IMR-90 (cell line): Measurements from ENCODE around the gene PYGB.
A peak's percentile ranks its signal among the peaks of the same experiment; 100 is the strongest.

ENCODE experiments used
- BHLHE40 ChIP-seq: fragments of 150-350 bp; IDR thresholded peaks from 2 replicates; pipeline ENCODE4 v1.6.1; 2016; ENCODE audit warnings: mild to moderate bottlenecking, low read depth, low read length
- CEBPB ChIP-seq: IDR thresholded peaks from 2 replicates; pipeline ENCODE4 v1.6.1; 2012; ENCODE audit warnings: low read depth, low read length, improper control_type of control experiment
- CHD1 ChIP-seq: IDR thresholded peaks from 2 replicates; pipeline ENCODE4 v1.6.1; 2012; ENCODE audit warnings: low read depth, low read length, improper control_type of control experiment
- CTCF ChIP-seq: conservative IDR thresholded peaks from 2 replicates; pipeline ENCODE4 v1.5.1; 2012; ENCODE audit warnings: mild to moderate bottlenecking, low read depth, low read length, improper control_type of control experiment
- ELK1 ChIP-seq: fragments of 150-350 bp; IDR thresholded peaks from 2 replicates; pipeline ENCODE4 v1.6.1; 2016; ENCODE audit warnings: low read depth, mild to moderate bottlenecking, low read length, moderate library complexity, borderline replicate concordance
- FOS ChIP-seq: fragments of 150-350 bp; IDR thresholded peaks from 2 replicates; pipeline ENCODE4 v1.6.1; 2016; ENCODE audit warnings: low read depth, low read length
- MAZ ChIP-seq: IDR thresholded peaks from 2 replicates; pipeline ENCODE4 v1.6.1; 2012; ENCODE audit warnings: low read depth, mild to moderate bottlenecking, low read length, improper control_type of control experiment, moderate library complexity, borderline replicate concordance
- NFE2L2 ChIP-seq: fragments of 150-350 bp; IDR thresholded peaks from 2 replicates; pipeline ENCODE4 v1.6.1; 2016; ENCODE audit warnings: low read depth, mild to moderate bottlenecking, low read length
- POLR2A ChIP-seq: IDR thresholded peaks from 2 replicates; pipeline ENCODE4 v1.6.1; 2012; ENCODE audit warnings: mild to moderate bottlenecking, low read depth, low read length
- RAD21 ChIP-seq: IDR thresholded peaks from 2 replicates; pipeline ENCODE4 v1.6.1; 2012; ENCODE audit warnings: low read length, improper control_type of control experiment
- RCOR1 ChIP-seq: IDR thresholded peaks from 2 replicates; pipeline ENCODE4 v1.6.1; 2012; ENCODE audit warnings: mild to moderate bottlenecking, low read length, improper control_type of control experiment; ENCODE audit not compliant: insufficient replicate concordance
- RFX5 ChIP-seq: IDR thresholded peaks from 2 replicates; pipeline ENCODE4 v1.8.0; 2012; ENCODE audit warnings: low read depth, mild to moderate bottlenecking, low read length, moderate library complexity
- SMC3 ChIP-seq: fragments of 150-350 bp; IDR thresholded peaks from 2 replicates; pipeline ENCODE4 v1.6.1; 2016; ENCODE audit warnings: low read depth, mild to moderate bottlenecking, antibody characterized with exemption, low read length, moderate library complexity
- USF2 ChIP-seq: fragments of 150-350 bp; IDR thresholded peaks from 2 replicates; pipeline ENCODE4 v1.6.1; 2017; ENCODE audit warnings: mild to moderate bottlenecking, antibody characterized with exemption, low read length, low read depth

- TF ChIP-seq CTCF (peak; percentile 35; the same call in 1 of the 2 replicates), POLR2A (0 out of 2 replicates have a peak, but pooled peaks have one; percentile 28), CHD1 (no peak), RCOR1 (peak; percentile 87), BHLHE40 (peak; percentile 24; the same call in 1 of the 2 replicates), USF2 (no peak), RAD21 (peak; percentile 43), RFX5 (no peak), FOS (peak; percentile 79), MAZ (0 out of 2 replicates have a peak, but pooled peaks have one; percentile 35), CEBPB (no peak; the same call in 1 of the 2 replicates), NFE2L2 (peak; percentile 83), SMC3 (peak; percentile 37; the same call in 1 of the 2 replicates), ELK1 (no peak)
These were observed 24.7 kb upstream of the PYGB start for GRCh38 chr20:25223179-25223661.
